Keratinocyte (primary cell): ENCODE results near the gene FFAR2.

Source experiments
- EZH2 ChIP-seq: IDR thresholded peaks from one replicate; pipeline ENCODE4 v1.6.1; 2012; ENCODE audit warnings: inconsistent platforms, mild to moderate bottlenecking, low read length, moderate library complexity
- TF ChIP-seq, protein P1 (sequence below), 3 experiments: IDR thresholded peaks in 1 of 3; conservative IDR thresholded peaks in 1 of 3; optimal IDR thresholded peaks in 1 of 3; 2 replicates in 2 of 3; 3 replicates in 1 of 3; pipeline versions ENCODE3 to v1.5.1; 2011; ENCODE audit warnings: low read length in 3 of 3, mild to moderate bottlenecking in 3 of 3, moderate library complexity in 2 of 3, control low read depth in 1 of 3, inconsistent platforms in 1 of 3; ENCODE audit not compliant: insufficient read depth in 2 of 3; ENCODE audit errors: extremely low read depth in 1 of 3

DNA sequence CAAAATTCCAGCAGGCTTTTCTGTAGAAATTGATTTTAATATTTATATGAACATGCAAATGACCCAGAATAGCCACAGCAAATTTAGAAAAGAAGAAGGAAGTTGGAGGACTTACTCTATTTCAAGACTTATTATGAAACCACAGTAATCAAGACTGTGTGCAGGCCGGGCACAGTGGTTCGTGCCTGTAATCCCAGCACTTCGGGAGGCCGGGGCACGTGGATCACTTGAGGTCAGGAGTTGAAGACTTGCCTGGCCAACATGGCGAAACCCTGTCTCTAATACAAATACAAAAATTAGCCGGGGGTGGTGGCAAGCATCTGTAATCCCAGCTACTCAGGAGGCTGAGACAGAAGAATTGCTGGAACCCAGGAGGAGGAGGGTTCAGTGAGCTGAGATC, 6.0 kb upstream of the FFAR2 start:
- TF ChIP-seq, protein P1, sequence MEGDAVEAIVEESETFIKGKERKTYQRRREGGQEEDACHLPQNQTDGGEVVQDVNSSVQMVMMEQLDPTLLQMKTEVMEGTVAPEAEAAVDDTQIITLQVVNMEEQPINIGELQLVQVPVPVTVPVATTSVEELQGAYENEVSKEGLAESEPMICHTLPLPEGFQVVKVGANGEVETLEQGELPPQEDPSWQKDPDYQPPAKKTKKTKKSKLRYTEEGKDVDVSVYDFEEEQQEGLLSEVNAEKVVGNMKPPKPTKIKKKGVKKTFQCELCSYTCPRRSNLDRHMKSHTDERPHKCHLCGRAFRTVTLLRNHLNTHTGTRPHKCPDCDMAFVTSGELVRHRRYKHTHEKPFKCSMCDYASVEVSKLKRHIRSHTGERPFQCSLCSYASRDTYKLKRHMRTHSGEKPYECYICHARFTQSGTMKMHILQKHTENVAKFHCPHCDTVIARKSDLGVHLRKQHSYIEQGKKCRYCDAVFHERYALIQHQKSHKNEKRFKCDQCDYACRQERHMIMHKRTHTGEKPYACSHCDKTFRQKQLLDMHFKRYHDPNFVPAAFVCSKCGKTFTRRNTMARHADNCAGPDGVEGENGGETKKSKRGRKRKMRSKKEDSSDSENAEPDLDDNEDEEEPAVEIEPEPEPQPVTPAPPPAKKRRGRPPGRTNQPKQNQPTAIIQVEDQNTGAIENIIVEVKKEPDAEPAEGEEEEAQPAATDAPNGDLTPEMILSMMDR (optimal IDR thresholded peaks at IDR 0.05 in 1 of 3, IDR thresholded peaks at IDR 0.05 in 1 of 3, conservative IDR thresholded peaks at IDR 0.05 in 1 of 3; ENCODE audit: extremely low read depth in 1 of 3, insufficient read depth in 2 of 3, low read length in 3 of 3), result no peak
- no peak for TF ChIP-seq EZH2
